HepG2 (cell line): ENCODE measurements around the gene CCDC142. TPM values are rescaled to one million over a fixed set of nuclear protein-coding genes. Genes with fewer than 3 reads are reported as not detected.

Source experiments
- ATF3 ChIP-seq: sonication (generic); formaldehyde crosslinking; IDR thresholded peaks from 2 replicates; pipeline ENCODE4 v1.4.0; 2020; ENCODE audit warnings: missing genetic modification reagents
- ATRX ChIP-seq: sonication (generic); formaldehyde crosslinking; IDR thresholded peaks from 2 replicates; pipeline ENCODE4 v1.4.0; 2020; ENCODE audit warnings: missing genetic modification reagents, borderline replicate concordance
- FOXK1 ChIP-seq: sonication (generic); formaldehyde crosslinking; IDR thresholded peaks from 2 replicates; pipeline ENCODE4 v1.4.0; 2020; ENCODE audit warnings: low read depth, missing genetic modification reagents, borderline replicate concordance
- FOXP1 ChIP-seq, 2 experiments: fragments of 450-650 bp in 1 of 2; IDR thresholded peaks; 2 replicates each; pipeline ENCODE4 v1.6.1; 2017 to 2018; ENCODE audit warnings: antibody characterized with exemption in 1 of 2
- HNRNPUL1 ChIP-seq: fragments of 200-400 bp; formaldehyde crosslinking; IDR thresholded peaks from 2 replicates; pipeline ENCODE4 v1.6.1; 2017; ENCODE audit warnings: low read depth, mild to moderate bottlenecking, low read length, moderate library complexity
- IRF1 ChIP-seq: sonication (generic); formaldehyde crosslinking; IDR thresholded peaks from 2 replicates; pipeline ENCODE4 v1.4.0; 2020; ENCODE audit warnings: low read depth, mild to moderate bottlenecking, missing genetic modification reagents
- MTF1 ChIP-seq: sonication (generic); formaldehyde crosslinking; IDR thresholded peaks from 2 replicates; pipeline ENCODE4 v1.5.0; 2020; ENCODE audit warnings: missing genetic modification reagents
- NCOA2 ChIP-seq: sonication (generic); formaldehyde crosslinking; IDR thresholded peaks from 2 replicates; pipeline ENCODE4 v1.8.0; 2022; ENCODE audit warnings: inconsistent platforms
- PLRG1 ChIP-seq: fragments of 450-650 bp; conservative IDR thresholded peaks from 2 replicates; pipeline ENCODE4 v1.6.1; 2016
- PPARG ChIP-seq: conservative IDR thresholded peaks from 2 replicates; pipeline ENCODE4 v1.6.1; 2016; ENCODE audit warnings: missing biosample characterization, missing genetic modification reagents
- RCOR2 ChIP-seq: IDR thresholded peaks from 2 replicates; pipeline ENCODE4 v1.6.1; 2016; ENCODE audit warnings: missing biosample characterization, missing genetic modification reagents
- SNRNP70 ChIP-seq: fragments of 200-400 bp; formaldehyde crosslinking; IDR thresholded peaks from 2 replicates; pipeline ENCODE4 v1.6.1; 2017; ENCODE audit warnings: mild to moderate bottlenecking, low read depth, low read length, moderate library complexity
- SP4 ChIP-seq: sonication (generic); formaldehyde crosslinking; IDR thresholded peaks from 2 replicates; pipeline ENCODE4 v1.8.1; 2023; ENCODE audit warnings: mild to moderate bottlenecking, missing genetic modification reagents
- TIGD3 ChIP-seq: sonication (generic); formaldehyde crosslinking; IDR thresholded peaks from 2 replicates; pipeline ENCODE4 v1.5.1; 2020; ENCODE audit warnings: mild to moderate bottlenecking, missing genetic modification reagents, borderline replicate concordance
- ZNF124 ChIP-seq: sonication (generic); formaldehyde crosslinking; IDR thresholded peaks from 2 replicates; pipeline ENCODE4 v1.4.0; 2020; ENCODE audit warnings: missing genetic modification reagents
- ZNF207 ChIP-seq: fragments of 450-650 bp; IDR thresholded peaks from 2 replicates; pipeline ENCODE4 v1.6.1; 2016; ENCODE audit warnings: antibody characterized with exemption, borderline replicate concordance
- ZNF563 ChIP-seq: sonication (generic); formaldehyde crosslinking; IDR thresholded peaks from 2 replicates; pipeline ENCODE4 v1.8.0; 2022; ENCODE audit warnings: mild to moderate bottlenecking, moderate library complexity, missing genetic modification reagents
- ZNF609 ChIP-seq: sonication (generic); formaldehyde crosslinking; IDR thresholded peaks from 2 replicates; pipeline ENCODE4 v1.4.0; 2020; ENCODE audit warnings: mild to moderate bottlenecking, missing genetic modification reagents, borderline replicate concordance
- ZNF704 ChIP-seq: sonication (generic); formaldehyde crosslinking; IDR thresholded peaks from 2 replicates; pipeline ENCODE4 v1.8.1; 2023; ENCODE audit warnings: mild to moderate bottlenecking, inconsistent platforms, moderate library complexity, missing genetic modification reagents, borderline replicate concordance
- ZNF816 ChIP-seq: sonication (generic); formaldehyde crosslinking; IDR thresholded peaks from 2 replicates; pipeline ENCODE4 v1.8.0; 2022; ENCODE audit warnings: missing genetic modification reagents, mild to moderate bottlenecking, borderline replicate concordance
- polyA plus RNA-seq, 8 experiments: library from polyadenylated mRNA; depleted of rRNA in 3 of 8; stranded (reverse) in 7 of 8; unstranded in 1 of 8; fragments of >200 nt; fragmentation: Illumina TruSeq in 4 of 8; extraction: Trizol in 4 of 8; gene quantifications; 2 replicates each; pipeline versions ENCODE4 v1.2.1 to v1.2.3, GENCODE V29; 2011 to 2016; ENCODE audit warnings: low read depth in 4 of 8, missing spikeins in 1 of 8, mixed read lengths in 1 of 8; ENCODE audit not compliant: insufficient read depth in 1 of 8
- total RNA-seq, 5 experiments: library from RNA; depleted of rRNA; stranded (reverse); fragments of >200 nt; fragmentation: Illumina TruSeq; extraction: Trizol; gene quantifications; 2 replicates each; pipeline ENCODE4 v1.2.3, GENCODE V29; 2016; ENCODE audit warnings: low read depth in 1 of 5

CCDC142 gene
- total and polyA plus RNA-seq, 2 of the 13 experiments (the other 11 are each of a cell fraction or from before 2014, with no cell fraction given): 14.7 to 30.4 TPM

GRCh38 chr2:74429487-74430451 is 53.0 kb downstream of the CCDC142 start (continued):
- TF ChIP-seq RCOR2 (CRISPR knock-in tag): peak; percentile 76
- TF ChIP-seq ZNF563 (CRISPR knock-in tag): peak; percentile 64; the same call in 1 of the 2 replicates
- no peak; the same call in 1 of the 2 replicates for TF ChIP-seq ZNF124
- no peak; the same call in 1 of the 2 replicates for TF ChIP-seq ATF3 (CRISPR knock-in tag)
- 0 out of 2 replicates have a peak, but pooled peaks have one; percentile 53 for TF ChIP-seq TIGD3
- no peak for TF ChIP-seq HNRNPUL1
- no peak for TF ChIP-seq ATRX (CRISPR knock-in tag)
- no peak for TF ChIP-seq ZNF704 (CRISPR knock-in tag)
- TF ChIP-seq MTF1: no peak
- peak; percentile 69 for TF ChIP-seq NCOA2 (CRISPR knock-in tag)
- TF ChIP-seq FOXK1 (CRISPR knock-in tag): peak; percentile 48; the same call in 1 of the 2 replicates
- TF ChIP-seq PLRG1: no peak
- TF ChIP-seq IRF1: no peak
- peak; percentile 76 for TF ChIP-seq SP4 (CRISPR knock-in tag)
- no peak for TF ChIP-seq ZNF816 (CRISPR knock-in tag)
- TF ChIP-seq ZNF609 (CRISPR knock-in tag): peak; percentile 89; the same call in 1 of the 2 replicates
- no peak for TF ChIP-seq FOXP1 (IDR thresholded peaks at IDR 0.05)
- peak; percentile 37; the same call in 1 of the 2 replicates for TF ChIP-seq FOXP1 (CRISPR knock-in tag; IDR thresholded peaks at IDR 0.05)
- 0 out of 2 replicates have a peak, but pooled peaks have one; percentile 48 for TF ChIP-seq PPARG (CRISPR knock-in tag)
- no peak for TF ChIP-seq SNRNP70
- TF ChIP-seq ZNF207: no peak
